ENCODE data around the gene CELSR1.
"Not testable (repeated sequence)": the region's sequence is repeated elsewhere in the genome, so short reads cannot be mapped to it uniquely, and the experiment has no call there.

CELSR1 gene

GRCh38 chr22:46534901-46535630 is 2.4 kb downstream of the CELSR1 start:
- DNase-seq (ENCODE audit: low read depth in 2 of 2): no peak

- DNase-seq (ENCODE audit: low read depth in 2 of 2): no peak
These were observed 3.1 kb downstream of the CELSR1 start for GRCh38 chr22:46534177-46534776.

- DNase-seq (ENCODE audit: low read depth in 2 of 2): no peak
These were observed 4.2 kb downstream of the CELSR1 start for GRCh38 chr22:46533070-46533833.

- DNase-seq (ENCODE audit: low read depth in 2 of 2): no peak
These were observed 5.0 kb downstream of the CELSR1 start for GRCh38 chr22:46532416-46532815.

- DNase-seq (ENCODE audit: low read depth in 2 of 2): no peak
These were observed 5.7 kb downstream of the CELSR1 start for GRCh38 chr22:46531581-46532175.

- no peak for DNase-seq (ENCODE audit: low read depth in 2 of 2)
These were observed 9.3 kb downstream of the CELSR1 start for GRCh38 chr22:46528121-46528610.

GRCh38 chr22:46526244-46526839 is 11.1 kb downstream of the CELSR1 start:
- no peak for DNase-seq (ENCODE audit: low read depth in 2 of 2)

- no peak for DNase-seq (ENCODE audit: low read depth in 2 of 2)
These were observed 11.8 kb downstream of the CELSR1 start for GRCh38 chr22:46525389-46526243.

GRCh38 chr22:46524203-46524740 is 13.1 kb downstream of the CELSR1 start:
- DNase-seq (ENCODE audit: low read depth in 2 of 2): no peak

- DNase-seq (ENCODE audit: low read depth in 2 of 2): no peak
These were observed 14.6 kb downstream of the CELSR1 start for GRCh38 chr22:46522797-46523196.

- DNase-seq (ENCODE audit: low read depth in 2 of 2): no peak
These were observed 15.4 kb downstream of the CELSR1 start for GRCh38 chr22:46521994-46522393.

- DNase-seq (ENCODE audit: low read depth in 2 of 2): no peak
These were observed 16.5 kb downstream of the CELSR1 start for GRCh38 chr22:46520880-46521279.

GRCh38 chr22:46519377-46519776 is 18.0 kb downstream of the CELSR1 start:
- no peak for DNase-seq (ENCODE audit: low read depth in 2 of 2)

GRCh38 chr22:46518542-46519325 is 18.7 kb downstream of the CELSR1 start:
- no peak for DNase-seq (ENCODE audit: low read depth in 2 of 2)

- no peak for DNase-seq (ENCODE audit: low read depth in 2 of 2)
These were observed 19.4 kb downstream of the CELSR1 start for GRCh38 chr22:46518038-46518437.

- no peak for DNase-seq (ENCODE audit: low read depth in 2 of 2)
These were observed 20.1 kb downstream of the CELSR1 start for GRCh38 chr22:46517255-46517761.

- no peak for DNase-seq (ENCODE audit: low read depth in 2 of 2)
These were observed 20.8 kb downstream of the CELSR1 start for GRCh38 chr22:46516638-46517037.

- not testable (repeated sequence) for DNase-seq (ENCODE audit: low read depth in 2 of 2)
These were observed 21.3 kb downstream of the CELSR1 start for GRCh38 chr22:46516112-46516487.
